Mesenchymal stem cell (in vitro differentiated cells and primary cell): ENCODE results near the gene LATS2.
"Not testable (repeated sequence)": the region's sequence is repeated elsewhere in the genome, so short reads cannot be mapped to it uniquely, and the experiment has no call there.

Experiments used
- DNase-seq: peaks from one replicate; pipeline ENCODE4 v3.0.0-alpha.2; 2013
- H2AFZ ChIP-seq: one replicate; pipeline ENCODE4 v1.6.1; 2013; ENCODE audit warnings: low read depth, mild to moderate bottlenecking, control low read depth, inconsistent platforms, low read length, moderate library complexity
- H2AK5ac ChIP-seq: 2 replicates; pipeline ENCODE4 v1.6.1; 2013; ENCODE audit warnings: low read length, moderate library complexity, mild to moderate bottlenecking, inconsistent platforms; ENCODE audit not compliant: severe bottlenecking
- H2BK120ac ChIP-seq: one replicate; pipeline ENCODE4 v1.6.1; 2013; ENCODE audit warnings: low read depth, mild to moderate bottlenecking, inconsistent platforms, low read length, moderate library complexity
- H2BK12ac ChIP-seq, 2 experiments: one replicate each; pipeline ENCODE4 v1.6.1; 2013; ENCODE audit warnings: inconsistent platforms in 2 of 2, low read length in 2 of 2, mild to moderate bottlenecking in 2 of 2, moderate library complexity in 2 of 2, control low read depth in 1 of 2
- H2BK15ac ChIP-seq: one replicate; pipeline ENCODE4 v1.6.1; 2013; ENCODE audit warnings: mild to moderate bottlenecking, low read depth, inconsistent platforms; ENCODE audit not compliant: poor library complexity, severe bottlenecking
- H2BK5ac ChIP-seq: 2 replicates; pipeline ENCODE4 v1.6.1; 2013; ENCODE audit warnings: low read depth, mild to moderate bottlenecking, low read length, control low read depth, inconsistent platforms; ENCODE audit not compliant: poor library complexity, severe bottlenecking
- H3K14ac ChIP-seq, 2 experiments: one replicate each; pipeline ENCODE4 v1.6.1; 2013; ENCODE audit warnings: inconsistent platforms in 2 of 2, low read length in 2 of 2, control low read depth in 1 of 2, mild to moderate bottlenecking in 1 of 2, moderate library complexity in 1 of 2
- H3K18ac ChIP-seq, 2 experiments: one replicate each; pipeline ENCODE4 v1.6.1; 2013; ENCODE audit warnings: inconsistent platforms in 2 of 2, low read length in 2 of 2, control low read depth in 1 of 2, low read depth in 1 of 2, mild to moderate bottlenecking in 1 of 2
- H3K23ac ChIP-seq, 2 experiments: one replicate each; pipeline ENCODE4 v1.6.1; 2013; ENCODE audit warnings: inconsistent platforms in 2 of 2, low read length in 2 of 2, mild to moderate bottlenecking in 2 of 2, moderate library complexity in 2 of 2, control low read depth in 1 of 2
- H3K27ac ChIP-seq: 2 replicates; pipeline ENCODE4 v1.5.1; 2013; ENCODE audit warnings: mild to moderate bottlenecking, moderate library complexity, low read length, control low read depth, inconsistent platforms; ENCODE audit not compliant: poor library complexity, severe bottlenecking
- H3K27me3 ChIP-seq, 2 experiments: 2 replicates each; pipeline versions ENCODE4 v1.6.1 to v1.7.0; 2013; ENCODE audit warnings: low read length in 2 of 2, mild to moderate bottlenecking in 2 of 2, moderate library complexity in 2 of 2, control low read depth in 1 of 2, inconsistent platforms in 1 of 2; ENCODE audit not compliant: control insufficient read depth in 1 of 2, insufficient read depth in 1 of 2
- H3K36me3 ChIP-seq, 2 experiments: 2 replicates each; pipeline versions ENCODE4 v1.6.1 to v1.7.0; 2013; ENCODE audit warnings: low read length in 2 of 2, control low read depth in 1 of 2, inconsistent platforms in 1 of 2, low read depth in 1 of 2, mild to moderate bottlenecking in 1 of 2; ENCODE audit not compliant: insufficient read depth in 2 of 2, control insufficient read depth in 1 of 2
- H3K4ac ChIP-seq, 2 experiments: one replicate each; pipeline ENCODE4 v1.6.1; 2013; ENCODE audit warnings: inconsistent platforms in 2 of 2, low read length in 2 of 2, mild to moderate bottlenecking in 2 of 2, moderate library complexity in 2 of 2, control low read depth in 1 of 2, low read depth in 1 of 2
- H3K4me1 ChIP-seq: 2 replicates; pipeline ENCODE4 v1.6.1; 2013; ENCODE audit warnings: low read depth, low read length, control low read depth; ENCODE audit not compliant: control insufficient read depth, insufficient read depth
- H3K4me2 ChIP-seq: 2 replicates; pipeline ENCODE4 v1.6.1; 2013; ENCODE audit warnings: low read length, mild to moderate bottlenecking, inconsistent platforms; ENCODE audit not compliant: poor library complexity, severe bottlenecking
- H3K4me3 ChIP-seq, 2 experiments: 2 replicates each; pipeline versions ENCODE4 v1.5.1 to v1.7.0; 2013; ENCODE audit warnings: low read length in 2 of 2, mild to moderate bottlenecking in 2 of 2, control low read depth in 1 of 2, low read depth in 1 of 2; ENCODE audit not compliant: insufficient read depth in 1 of 2
- H3K79me1 ChIP-seq: replicated peaks from 2 replicates; pipeline ENCODE4 v1.6.1; 2013; ENCODE audit warnings: mild to moderate bottlenecking, control low read depth, low read length, inconsistent platforms; ENCODE audit not compliant: poor library complexity, severe bottlenecking
- H3K9ac ChIP-seq: 2 replicates; pipeline ENCODE4 v1.7.0; 2013; ENCODE audit warnings: mild to moderate bottlenecking, low read length, moderate library complexity
- H3K9me3 ChIP-seq: 2 replicates; pipeline ENCODE4 v1.7.0; 2013; ENCODE audit warnings: mild to moderate bottlenecking, low read length; ENCODE audit not compliant: control insufficient read depth
- H4K8ac ChIP-seq: one replicate; pipeline ENCODE4 v1.6.1; 2013; ENCODE audit warnings: inconsistent platforms, mild to moderate bottlenecking, low read length, moderate library complexity
- H4K91ac ChIP-seq: one replicate; pipeline ENCODE4 v1.6.1; 2013; ENCODE audit warnings: mild to moderate bottlenecking, low read length, inconsistent platforms
- WGBS: methylation state at CpG from one replicate; pipeline ENCODE4 v1.1.7; 2013; ENCODE audit warnings: mixed read lengths; 5-methylcytosine and 5-hydroxymethylcytosine counted together

LATS2 gene

DNA sequence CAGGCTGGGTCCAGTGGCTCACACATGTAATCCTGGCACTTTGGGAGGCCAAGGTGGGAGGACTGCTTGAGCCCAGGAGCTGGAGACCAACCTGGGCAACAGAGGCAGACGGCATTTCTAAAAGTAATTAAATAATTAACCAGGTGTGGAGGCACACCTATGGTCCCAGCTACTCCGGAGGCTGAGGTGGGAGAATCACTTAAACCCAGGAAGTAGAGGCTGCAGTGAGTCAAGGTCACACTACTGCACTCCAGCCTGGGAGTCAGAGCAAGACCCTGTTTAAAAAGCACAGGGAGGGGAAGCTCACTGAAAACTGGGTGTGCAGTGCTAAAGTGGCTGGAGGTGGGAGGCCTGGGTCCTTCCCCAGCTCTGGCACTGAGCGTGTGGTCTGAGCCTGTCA lies 9.7 kb downstream of the LATS2 start:
- Histone ChIP-seq H3K27me3 (no peaks in the 10 kb centered on the region), H2AK5ac (no peak overlapping the region), H3K4ac (no peak overlapping the region), H3K36me3 (peaks cover 4 to 21% of the 10 kb centered on the region in 2 experiments), H3K4me2 (no peak overlapping the region), H3K23ac (no peak overlapping the region), H2BK12ac (no peak overlapping the region), H2AFZ (no peak overlapping the region), H4K8ac (no peak overlapping the region), H3K79me1 (no peaks in the 10 kb centered on the region), H3K14ac (no peak overlapping the region), H3K4me1 (peaks cover 19% of the 10 kb centered on the region), H4K91ac (no peak overlapping the region), H2BK15ac (no peak overlapping the region), H2BK120ac (no peak overlapping the region), H3K18ac (no peak overlapping the region), H3K4me3 (no peak overlapping the region), H3K27ac (no peak overlapping the region), H3K9ac (no peak overlapping the region), H2BK5ac (no peak overlapping the region), H3K9me3 (no peaks in the 10 kb centered on the region)
- 100% methylated on average over 3 of the region's 3 CpGs for WGBS
- no peak for DNase-seq

DNA sequence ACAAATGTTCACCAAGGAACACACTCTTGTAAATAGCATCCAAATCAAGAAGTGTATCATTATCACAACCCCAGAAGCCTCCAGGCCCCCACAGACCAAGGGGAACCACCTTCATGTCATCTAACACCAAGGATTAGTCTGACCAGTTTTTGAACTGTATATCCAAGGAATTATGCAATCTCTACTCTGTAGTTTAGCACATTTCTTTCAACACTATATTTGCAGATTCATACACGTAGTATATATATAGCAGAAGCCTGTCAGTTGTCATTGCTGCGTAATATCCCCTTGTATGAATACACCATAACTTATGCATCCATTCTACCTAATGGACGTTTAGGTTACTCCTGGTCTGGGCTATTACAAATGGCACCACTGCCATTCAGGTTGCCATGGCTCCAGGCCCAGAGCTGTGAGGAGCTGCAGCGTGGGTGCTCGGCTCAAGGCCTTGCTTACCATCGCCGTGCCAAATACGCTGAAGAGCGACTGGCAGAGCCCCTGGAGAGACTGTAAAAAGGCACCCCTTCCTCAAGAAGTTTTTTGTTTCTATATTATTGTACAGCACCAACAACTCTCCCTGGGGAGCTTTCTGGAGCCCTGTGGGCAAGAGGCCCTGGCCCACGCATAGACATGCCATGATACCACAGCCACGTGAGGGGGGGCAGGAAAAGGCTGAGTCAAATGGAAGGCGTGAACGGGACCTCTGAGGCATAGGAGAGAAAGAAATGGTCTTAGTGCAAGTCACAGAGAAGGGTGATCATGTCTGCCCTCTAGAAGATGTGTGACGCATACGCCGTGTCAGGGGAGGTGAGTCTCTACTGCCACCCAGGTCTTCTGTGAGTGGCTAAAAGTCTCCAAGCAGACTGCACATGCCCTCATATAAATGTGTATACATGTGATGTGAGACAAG lies 10.8 kb downstream of the LATS2 start:
- Histone ChIP-seq H3K79me1 (no peaks in the 10 kb centered on the region), H2AK5ac (no peak overlapping the region), H3K23ac (no peak overlapping the region), H3K4ac (no peak overlapping the region), H3K9ac (no peak overlapping the region), H2AFZ (no peak overlapping the region), H3K27me3 (no peaks in the 10 kb centered on the region), H3K9me3 (no peaks in the 10 kb centered on the region), H3K4me2 (no peak overlapping the region), H2BK12ac (no peak overlapping the region), H4K8ac (no peak overlapping the region), H2BK120ac (no peak overlapping the region), H3K4me3 (no peak overlapping the region), H2BK15ac (no peak overlapping the region), H3K27ac (no peak overlapping the region), H2BK5ac (no peak overlapping the region), H3K36me3 (peaks cover 7 to 23% of the 10 kb centered on the region in 2 experiments), H3K14ac (no peak overlapping the region), H3K4me1 (peaks cover 18% of the 10 kb centered on the region), H3K18ac (no peak overlapping the region), H4K91ac (no peak overlapping the region)
- DNase-seq, result no peak
- 97% methylated on average over 16 of the region's 16 CpGs for WGBS

DNA sequence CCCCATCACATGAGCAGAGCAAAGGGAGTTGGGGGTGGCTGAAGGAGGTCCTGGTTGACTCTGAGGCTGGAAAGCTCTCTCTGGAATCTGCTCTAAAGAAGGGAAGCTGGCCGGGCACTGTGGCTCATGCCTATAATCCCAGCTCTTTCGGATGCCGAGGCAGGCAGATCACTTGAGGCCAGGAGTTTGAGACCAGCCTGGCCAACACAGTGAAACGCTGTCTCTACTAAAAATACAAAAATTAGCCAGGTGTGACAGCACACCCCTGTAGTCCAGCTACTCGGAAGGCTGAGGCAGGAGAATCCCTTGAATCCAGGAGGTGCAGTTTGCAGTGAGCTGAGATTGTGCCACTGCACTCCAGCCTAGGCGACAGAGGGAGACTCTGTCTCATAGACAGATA lies 11.7 kb downstream of the LATS2 start:
- not testable (repeated sequence) for H3K14ac ChIP-seq, H3K4ac ChIP-seq, H3K79me1 ChIP-seq, H3K4me2 ChIP-seq, H3K27ac ChIP-seq, H2BK12ac ChIP-seq, H3K27me3 ChIP-seq, H3K4me3 ChIP-seq, H2AFZ ChIP-seq, H4K91ac ChIP-seq, H2BK120ac ChIP-seq, H3K23ac ChIP-seq, H3K9me3 ChIP-seq, H2AK5ac ChIP-seq, H4K8ac ChIP-seq, H2BK5ac ChIP-seq, H2BK15ac ChIP-seq, H3K18ac ChIP-seq, DNase-seq, H3K9ac ChIP-seq
- H3K36me3 ChIP-seq, result peaks cover 16 to 27% of the 10 kb centered on the region in 2 experiments
- 99% methylated on average over 4 of the region's 6 CpGs for WGBS
- H3K4me1 ChIP-seq, result peaks cover 19% of the 10 kb centered on the region

DNA sequence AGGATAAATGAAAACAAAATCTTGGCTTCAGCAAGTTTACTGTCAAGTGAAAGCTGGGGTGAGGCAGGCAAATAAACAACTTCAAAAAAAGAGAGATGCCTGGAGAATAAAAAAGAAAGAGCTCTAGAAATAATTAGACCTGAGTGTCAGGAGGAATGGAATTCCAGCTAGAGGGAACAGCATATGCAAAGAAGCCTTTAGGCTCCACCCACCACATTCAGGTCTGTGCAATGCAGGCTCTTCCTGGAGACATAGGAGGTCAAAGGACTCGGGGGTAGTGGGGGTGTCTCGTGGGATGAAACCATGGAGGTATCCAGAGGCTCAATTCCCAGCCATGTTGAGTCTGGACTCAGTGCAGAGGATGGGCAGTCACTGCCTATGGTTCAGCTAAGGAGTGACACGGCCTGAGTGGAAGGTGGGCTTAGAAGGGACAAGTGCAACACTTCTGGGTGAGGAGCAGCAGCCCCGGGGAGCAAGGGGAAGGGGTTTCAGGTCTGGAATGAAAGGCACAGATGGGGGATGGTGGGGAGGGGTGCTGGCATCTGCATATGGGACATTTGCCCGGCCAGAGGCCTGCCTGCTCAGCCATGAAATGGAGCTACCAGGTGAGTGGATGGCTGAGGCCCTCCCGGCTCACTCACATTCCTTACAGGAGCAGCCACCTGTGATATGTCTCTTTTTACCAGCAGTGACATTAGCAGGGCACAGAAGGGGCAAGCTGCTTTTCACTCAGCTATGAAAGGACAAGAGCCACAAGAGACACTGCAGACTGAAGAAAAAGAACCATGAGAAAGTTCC lies 12.3 kb downstream of the LATS2 start:
- H4K8ac ChIP-seq, result no peak overlapping the region

More for the DNA sequence above, 12.3 kb downstream of the LATS2 start:
- Histone ChIP-seq H3K23ac (no peak overlapping the region), H3K4me1 (peaks cover 18% of the 10 kb centered on the region), H3K4me3 (no peak overlapping the region), H3K18ac (no peak overlapping the region), H3K4me2 (no peak overlapping the region), H2BK120ac (no peak overlapping the region), H3K27ac (no peak overlapping the region), H3K9ac (no peak overlapping the region), H4K91ac (no peak overlapping the region), H2BK5ac (no peak overlapping the region), H3K4ac (no peak overlapping the region), H2BK15ac (no peak overlapping the region), H2AK5ac (no peak overlapping the region), H3K27me3 (no peaks in the 10 kb centered on the region), H3K36me3 (peaks cover 19 to 30% of the 10 kb centered on the region in 2 experiments), H3K14ac (no peak overlapping the region), H2AFZ (no peak overlapping the region), H2BK12ac (peak overlapping the region in 1 of 2 experiments; percentile 11), H3K9me3 (no peaks in the 10 kb centered on the region), H3K79me1 (no peaks in the 10 kb centered on the region)
- WGBS, result 90% methylated on average over 5 of the region's 6 CpGs
- DNase-seq, result no peak
